CD4-positive, alpha-beta T cell treated with Interleukin-15 for 1 hour (primary cell): Measurements from ENCODE around the gene SPIC.
"Not testable (repeated sequence)": the region's sequence is repeated elsewhere in the genome, so short reads cannot be mapped to it uniquely, and the experiment has no call there.

Experiments used
- DNase-seq: peaks from one replicate; pipeline ENCODE4 v3.0.0-alpha.2; 2020

Gene SPIC

DNA sequence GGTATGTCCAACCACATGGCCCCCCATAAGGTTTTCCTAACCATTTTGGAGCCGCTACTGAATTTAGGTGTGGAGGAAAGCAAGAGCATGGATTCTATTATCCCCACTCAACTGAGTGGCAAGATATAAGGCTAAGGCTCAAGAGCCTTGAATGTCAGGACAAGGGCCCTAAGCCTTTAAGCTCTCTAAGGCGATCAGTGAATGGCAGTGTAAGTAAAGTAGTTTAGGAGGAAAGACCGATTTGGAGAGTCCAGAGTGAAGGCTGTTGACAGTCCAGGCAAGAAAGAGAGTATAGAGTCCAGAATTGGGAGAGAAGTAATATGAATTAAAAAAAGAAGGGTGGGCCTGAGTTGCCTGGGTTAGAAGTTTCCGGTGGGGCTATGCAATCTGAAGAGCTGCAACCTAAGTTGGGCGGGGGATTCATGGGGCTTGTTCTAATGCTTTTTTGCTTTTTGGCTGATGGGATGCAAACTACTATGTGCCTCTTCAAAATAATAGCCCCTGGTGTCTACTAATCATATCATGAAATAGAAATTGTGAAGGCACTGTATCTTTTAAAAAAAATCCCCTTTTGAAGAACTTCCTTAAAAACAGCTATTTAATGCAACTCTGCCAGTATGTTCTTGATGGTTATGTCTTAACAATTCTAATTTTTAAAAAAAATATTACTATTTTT, at the start of gene SPIC:
Gene SPIC (plus strand): TSS at position 626 of the 676 bp plus-strand sequence. CDS start 1,569 bp downstream, outside the sequence.
- no peak for DNase-seq

DNA sequence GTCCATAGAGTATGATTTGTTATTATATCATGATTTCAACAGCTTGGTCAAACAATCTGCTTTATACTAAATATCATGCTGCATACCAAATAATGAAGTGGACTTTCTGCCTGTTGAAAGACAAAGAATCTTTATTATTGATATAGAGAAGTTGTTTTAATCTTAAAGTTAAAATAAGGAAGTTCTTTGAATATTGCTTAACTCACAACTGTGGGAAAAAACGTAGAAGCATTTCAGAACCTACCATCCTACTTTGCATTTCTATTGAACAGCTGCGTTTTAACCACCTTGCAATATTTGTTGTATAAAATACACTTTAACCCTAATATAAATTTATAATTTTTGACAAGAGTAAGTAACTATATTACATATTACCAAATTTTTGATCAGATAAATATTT, 44.7 kb upstream of the SPIC start:
- DNase-seq: no peak

DNA sequence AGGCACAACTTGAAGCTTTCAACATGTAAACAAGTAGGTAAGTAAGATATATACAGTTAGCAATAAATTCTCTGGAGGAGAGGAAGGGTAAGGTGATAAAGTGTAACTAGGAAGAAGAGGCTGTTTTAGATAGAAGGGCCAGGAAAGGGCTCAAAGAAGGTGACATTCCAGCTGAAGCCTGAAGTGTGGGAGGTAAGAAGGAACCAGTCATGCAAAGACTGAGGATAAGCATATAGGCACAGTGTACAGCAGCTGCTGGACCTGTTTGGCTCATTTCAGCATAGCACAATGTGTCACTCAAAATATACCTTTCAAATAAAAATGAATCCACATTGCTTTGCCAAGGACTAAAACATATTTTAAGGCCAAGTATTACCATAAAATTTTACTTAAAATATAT, 39.0 kb upstream of the SPIC start:
- no peak for DNase-seq

DNA sequence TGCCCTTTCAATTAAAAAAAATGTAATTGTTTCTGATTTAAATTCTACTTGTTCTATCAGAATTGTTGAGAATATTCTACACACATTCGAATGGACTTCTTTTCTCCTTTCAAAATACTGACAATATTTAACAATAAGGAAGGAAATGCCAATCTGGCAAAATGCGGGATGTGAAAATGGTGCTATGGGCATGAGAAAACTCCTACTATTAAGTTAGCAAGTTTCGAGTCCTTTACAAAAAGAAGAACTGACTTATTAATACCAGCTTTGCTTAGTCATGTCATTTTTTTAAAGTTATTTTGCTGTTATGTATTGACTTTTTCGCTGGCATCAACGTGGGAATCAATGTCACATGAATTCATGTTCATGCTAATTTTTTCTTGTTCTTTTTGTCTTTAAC, 35.9 kb upstream of the SPIC start:
- DNase-seq: no peak

DNA sequence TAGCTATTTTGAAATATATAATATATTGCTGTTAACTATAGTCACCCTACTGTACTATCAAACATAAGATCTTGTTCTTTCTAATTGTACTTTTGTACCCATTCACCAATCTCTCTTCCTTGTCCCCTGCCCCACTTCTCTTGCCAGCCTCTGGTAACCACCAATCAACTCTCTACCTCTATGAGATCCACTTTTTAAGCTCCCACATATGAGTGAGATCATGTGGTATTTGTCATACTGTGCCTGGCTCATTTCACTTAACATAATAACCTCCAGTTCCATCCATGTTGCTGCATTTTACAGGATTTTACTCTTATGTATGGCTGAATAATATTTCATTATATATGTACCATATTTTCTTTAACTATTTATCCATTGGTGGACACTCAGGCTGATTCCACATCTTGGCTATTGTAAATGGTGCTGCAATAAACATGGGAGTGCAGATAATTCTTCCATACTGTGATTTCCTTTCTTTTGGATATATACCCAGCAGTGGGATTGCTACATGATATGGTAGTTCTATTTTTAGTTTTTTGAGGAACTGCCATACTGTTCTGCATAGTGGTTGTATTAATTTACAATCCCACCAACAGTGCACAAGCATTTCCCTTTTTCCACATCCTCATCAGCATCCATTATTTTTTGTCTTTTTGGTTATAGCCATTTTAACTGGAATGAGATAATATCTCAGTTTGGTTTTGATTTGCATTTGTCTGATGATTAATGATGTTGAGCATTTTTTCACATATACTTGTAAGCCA, 33.5 kb upstream of the SPIC start:
- DNase-seq: no peak

DNA sequence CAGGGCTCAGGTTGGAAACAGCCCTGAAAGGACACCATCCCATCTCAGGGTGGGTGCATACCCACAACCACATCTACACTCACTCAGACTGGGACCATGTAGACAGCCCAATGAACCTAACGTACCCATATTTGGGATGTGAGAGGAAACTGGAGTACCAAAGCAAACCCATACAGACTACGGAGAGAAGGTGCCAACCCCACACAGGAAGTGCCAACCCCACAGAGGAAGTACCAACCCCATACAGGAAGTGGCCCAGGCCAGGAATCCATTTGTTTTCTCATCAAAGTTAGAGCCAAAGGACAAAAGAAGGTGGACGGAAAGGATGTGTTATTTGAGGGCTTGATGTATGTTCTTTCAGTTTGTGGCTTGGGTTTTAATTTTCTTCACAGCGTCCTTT, 19.5 kb upstream of the SPIC start:
- no peak for DNase-seq

DNA sequence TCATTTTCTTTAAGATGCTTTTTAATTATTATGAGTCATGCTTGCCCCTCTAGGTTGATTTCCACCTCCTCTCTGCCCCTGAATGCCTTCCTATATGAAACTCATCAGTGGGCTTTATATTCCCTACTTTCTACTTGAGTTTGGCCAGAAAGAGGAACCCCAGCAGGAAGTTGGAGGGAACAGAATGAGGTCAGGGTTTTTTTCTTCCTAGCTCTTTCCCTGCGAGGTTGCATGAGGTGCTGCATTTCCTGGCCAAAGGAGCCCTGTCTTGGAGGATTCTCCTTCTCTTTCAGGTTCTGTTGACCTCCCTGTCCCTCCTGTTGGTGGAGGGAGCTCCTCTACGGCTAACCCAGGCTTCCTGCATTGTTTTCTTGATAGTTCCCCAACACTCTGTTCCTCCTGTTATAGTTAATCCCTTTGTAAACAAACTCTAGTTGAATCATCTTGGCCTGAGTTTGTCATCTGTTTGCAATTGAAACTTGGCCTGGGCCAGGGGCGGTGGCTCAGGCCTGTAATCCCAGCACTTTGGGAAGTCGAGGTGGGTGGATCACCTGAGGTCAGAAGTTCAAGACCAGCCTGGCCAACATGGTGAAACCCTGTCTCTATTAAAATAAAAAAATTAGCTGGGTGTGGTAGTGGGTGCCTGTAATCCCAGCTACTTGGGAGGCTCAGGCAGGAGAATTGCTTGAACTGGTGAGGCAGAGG, 15.3 kb upstream of the SPIC start:
- DNase-seq: no peak

DNA sequence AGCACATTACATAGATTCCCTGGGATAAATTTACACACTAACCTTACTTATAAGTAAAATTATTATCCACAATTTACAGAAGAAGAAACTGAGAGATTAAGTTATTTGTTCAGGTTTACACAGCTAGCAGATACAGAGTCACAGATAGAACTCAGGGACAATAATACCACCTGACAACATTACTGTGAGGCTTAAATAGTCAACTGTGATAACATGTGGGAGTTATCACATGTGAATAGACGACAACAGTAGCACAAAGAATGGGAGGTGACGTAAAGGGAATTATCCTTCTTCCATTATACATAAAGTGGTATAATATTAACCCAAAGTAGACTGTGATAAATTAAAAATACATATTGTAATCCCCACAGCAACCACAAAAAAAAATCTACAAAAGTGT, 6.2 kb upstream of the SPIC start:
- DNase-seq: no peak

DNA sequence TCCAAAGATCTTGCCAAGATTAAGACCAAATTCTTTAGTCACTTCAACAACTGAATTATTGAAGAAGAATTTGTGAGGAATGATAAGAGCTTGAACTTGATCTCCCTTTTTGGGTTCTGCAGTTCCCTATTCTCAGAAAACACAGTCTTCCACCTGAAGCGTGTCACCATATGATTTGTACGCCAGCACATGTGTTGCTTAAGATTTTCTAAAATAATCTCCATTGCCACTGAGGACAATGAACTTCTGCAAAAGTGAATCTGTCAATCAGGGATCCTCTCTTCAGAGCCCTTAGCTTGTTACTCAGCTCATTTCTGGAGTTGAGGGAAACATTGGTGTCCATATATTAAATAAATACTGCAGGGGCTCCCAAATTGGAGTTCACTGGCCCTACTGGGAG, 4.2 kb upstream of the SPIC start:
- DNase-seq: no peak

DNA sequence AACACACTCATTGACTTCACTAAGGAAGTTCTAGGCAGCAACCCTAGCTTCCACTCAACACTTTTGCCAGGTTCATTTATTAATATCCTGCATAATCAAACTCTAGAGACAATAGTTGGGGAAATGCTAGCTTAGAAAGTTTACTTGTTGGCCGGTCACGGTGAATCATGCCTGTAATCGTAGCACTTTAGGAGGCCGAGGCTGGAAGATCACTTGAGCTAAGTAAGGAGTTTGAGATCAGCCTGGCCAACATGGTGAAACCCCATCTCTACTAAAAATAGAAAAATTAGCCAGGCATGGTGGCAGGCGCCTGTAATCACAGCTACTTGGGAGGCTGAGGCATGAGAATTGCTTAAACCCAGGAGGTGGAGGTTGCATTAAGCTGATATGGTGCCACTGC, 3.3 kb upstream of the SPIC start:
- DNase-seq: not testable (repeated sequence)

DNA sequence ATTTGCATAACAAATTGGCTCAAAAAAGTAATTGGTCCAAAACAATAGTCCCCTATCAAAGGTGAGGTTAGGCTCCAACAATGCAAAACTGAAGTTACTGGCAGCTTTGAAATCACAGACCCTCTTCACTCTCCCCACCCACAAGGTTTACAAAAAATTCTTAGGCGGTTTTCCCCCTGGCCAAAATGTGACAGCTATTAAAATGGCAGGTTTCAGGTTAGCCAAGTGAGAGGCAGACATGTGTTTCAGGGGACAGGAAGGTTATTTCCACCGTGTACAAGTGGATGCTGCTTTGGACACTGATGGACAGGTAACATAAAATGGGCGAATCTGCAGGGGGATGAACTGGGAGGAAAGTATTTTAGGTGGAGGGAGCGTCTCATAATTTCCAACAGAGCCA, 888 bp upstream of the SPIC start:
- no peak for DNase-seq

DNA sequence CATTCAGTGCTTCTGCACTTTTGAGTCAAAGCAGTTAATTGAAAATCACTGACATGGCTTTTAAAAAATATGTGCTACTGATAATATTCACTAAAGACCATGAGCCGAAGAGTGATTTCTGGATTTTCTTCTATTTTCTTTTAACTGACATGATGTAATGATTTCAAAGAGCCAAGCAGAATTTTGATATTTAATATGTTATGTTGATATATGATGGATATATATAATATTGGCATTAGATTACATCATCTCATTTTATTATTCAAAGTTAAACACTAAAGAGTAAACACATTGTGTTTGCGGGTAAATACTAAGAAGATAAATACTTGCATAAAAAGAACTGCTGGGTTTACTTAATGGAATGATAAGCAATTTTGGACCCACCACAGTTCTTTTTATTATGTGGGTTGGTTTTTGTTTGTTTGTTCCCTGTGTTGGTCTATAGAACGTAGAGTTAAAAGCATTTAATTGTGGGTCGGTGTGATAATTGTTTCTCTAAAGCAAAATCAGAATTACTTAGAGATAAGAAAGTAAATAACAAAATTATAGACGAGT, 692 bp downstream of the SPIC start:
- no peak for DNase-seq

DNA sequence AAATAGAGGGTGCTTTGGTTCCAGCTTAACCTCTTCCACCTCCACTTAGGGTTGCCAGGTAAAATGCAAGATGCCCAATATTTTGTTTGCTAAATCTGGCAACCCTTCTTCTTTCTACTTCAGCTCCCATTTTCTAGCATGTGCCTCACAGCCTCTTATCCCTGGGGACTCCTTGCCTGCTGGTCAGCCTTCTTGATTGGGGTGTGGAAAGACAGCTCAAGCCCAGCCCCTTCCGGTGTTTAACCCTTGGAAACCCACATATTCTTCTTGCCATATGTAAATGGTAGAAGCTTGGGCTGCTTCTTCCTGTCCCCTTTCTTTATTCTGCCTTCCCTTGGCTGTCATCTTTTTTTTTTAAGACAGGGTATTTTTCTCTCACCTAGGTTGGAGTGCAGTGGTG, 5.7 kb downstream of the SPIC start:
- no peak for DNase-seq

DNA sequence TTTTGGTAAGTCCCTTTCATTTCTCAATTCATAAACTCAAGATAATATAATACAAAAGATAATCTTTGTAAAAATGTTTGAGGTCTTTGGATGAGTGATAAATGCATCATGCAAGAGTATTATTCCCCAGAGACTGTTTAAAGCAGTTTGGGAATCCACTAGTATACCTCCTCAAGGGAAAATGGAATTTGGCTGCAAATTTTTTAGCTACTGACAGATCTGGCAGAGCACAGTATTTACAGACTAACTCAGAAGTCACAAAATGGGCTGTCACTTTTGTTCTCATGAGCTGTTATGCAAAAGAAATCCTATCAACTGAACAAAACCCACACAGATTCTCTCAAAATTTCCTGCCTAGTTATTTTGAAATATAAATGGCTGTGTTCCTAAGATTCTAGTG, 9.9 kb downstream of the SPIC start:
- no peak for DNase-seq

DNA sequence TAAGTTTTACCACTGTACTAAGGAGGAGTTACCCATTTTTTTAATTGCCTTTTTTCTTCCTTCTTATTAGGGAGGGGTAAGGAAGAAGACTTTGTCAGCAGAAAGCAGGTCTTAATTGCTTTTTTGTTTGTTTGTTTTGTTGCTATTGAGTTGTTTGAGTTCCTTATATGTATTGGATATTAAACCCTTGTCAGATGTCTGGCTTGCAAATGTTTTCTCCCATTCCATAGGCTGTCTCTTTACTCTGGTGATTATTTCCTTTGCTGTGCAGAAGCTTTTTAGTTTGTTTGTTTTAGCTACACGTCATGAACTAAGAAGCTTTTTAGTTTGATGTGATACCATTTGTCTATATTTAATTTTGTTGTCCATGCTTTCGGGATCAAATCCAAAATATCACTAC, 13.3 kb downstream of the SPIC start:
- DNase-seq: no peak

DNA sequence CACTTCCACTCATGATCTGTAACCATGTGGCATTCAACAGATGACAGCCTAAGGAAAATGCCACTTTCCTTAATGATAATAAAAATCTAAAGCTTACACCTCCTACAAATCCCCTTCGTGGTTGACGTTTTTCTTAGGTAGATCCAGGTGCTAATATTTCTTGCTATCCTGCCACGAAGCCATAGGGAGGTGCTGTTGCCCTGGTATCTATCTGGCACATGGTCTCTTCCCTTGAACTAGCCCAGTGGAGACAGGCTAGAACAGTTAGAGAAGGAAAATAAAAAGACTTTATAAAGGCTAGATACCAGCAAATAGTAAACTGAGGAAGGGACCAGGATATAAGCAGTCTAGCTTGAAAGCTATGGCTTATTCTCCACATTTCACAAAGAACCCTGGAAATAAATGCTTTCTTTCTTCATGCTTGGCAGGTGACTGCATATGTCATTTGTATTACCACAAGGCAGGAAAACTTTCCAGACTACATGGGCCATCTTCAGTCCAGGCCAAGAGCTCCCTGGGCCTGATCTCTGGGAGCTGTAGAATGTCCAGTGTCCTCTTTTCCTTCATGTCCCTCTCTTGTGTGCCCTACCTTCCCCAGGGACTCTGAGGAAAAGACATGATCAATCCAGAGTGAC, 15.3 kb downstream of the SPIC start:
- DNase-seq: no peak

DNA sequence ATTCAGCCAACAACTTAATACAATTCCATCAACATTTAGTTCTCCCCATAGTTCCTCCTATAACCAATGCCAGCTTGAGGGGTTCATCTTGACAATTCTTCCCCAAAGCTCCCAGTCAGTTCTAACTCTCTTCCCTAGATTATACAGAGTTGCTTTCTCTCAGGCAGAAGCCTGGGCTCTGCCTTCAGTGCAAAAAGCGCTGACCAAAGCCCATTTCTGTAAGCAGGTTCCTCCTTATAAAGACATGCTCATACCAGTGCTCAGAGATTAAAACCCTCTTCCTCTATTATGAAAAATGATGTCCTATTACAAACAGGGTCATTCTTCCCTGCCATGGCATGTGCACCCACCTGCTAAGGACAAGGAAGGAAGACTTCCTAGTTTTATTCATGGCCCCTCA, 16.2 kb downstream of the SPIC start:
- no peak for DNase-seq

DNA sequence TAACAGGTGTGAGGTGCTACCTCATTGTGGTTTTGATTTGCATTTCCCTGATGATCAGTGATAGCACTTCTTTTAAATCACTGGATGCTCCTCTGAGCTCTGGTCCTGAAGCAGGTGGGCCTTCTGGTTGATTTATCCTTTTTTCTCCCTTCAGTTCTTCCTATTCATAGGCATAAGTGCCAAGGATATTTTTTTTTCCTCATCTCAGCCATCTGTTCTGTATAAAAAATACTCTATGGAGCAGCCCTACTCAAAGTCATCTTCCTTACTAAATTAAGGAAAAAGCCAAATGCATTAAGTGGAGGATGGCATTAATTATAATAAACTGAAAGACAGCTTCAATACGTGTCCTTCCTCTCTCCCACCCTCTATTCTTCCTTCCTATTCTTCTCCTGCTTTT, 18.4 kb downstream of the SPIC start:
- DNase-seq: no peak

DNA sequence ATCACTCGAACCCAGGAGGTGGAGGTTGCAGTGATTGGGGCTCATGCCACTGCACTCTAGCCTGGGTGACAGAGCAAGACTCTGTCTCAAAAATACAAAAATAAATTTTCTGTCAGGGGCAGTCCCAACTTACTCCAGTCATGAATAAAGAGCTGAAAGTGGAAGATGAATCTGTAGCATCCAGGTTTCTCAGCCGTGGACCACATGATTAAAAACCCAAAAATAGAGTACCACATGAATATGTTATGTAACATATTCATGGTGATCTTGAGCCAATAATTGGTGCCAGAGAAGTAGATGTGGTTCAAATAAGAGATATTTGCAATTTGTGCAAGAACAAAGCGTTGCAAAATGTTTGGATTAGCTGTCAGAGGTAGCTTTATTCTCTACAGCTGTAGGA, 23.1 kb downstream of the SPIC start:
- no peak for DNase-seq

DNA sequence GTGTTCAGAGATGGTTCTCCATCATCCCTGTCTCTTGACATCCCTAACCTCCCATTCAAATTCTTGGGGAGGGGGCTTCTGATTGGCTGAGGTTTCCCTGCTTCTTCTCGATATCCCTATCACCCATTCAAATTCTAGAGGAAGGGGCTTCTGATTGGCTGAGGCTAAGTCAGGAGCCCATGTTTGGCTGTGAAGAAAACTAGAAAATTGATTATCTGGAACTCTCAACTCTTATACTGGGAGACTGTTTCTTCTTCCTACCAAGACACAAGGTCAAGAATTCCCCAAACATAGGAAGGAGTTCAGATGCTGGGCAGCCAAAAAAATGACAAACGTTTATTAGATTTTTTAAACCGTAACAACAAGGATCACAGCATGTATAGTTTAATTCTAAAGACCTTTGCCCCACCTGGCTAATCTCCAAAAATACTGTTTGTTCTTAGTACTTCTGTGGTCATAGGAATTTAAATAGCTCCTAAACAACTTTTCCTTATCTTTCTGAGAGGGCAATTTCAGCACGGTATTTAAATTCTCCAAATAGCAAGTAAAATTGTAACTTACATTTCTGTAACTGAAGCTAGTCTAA, 26.4 kb downstream of the SPIC start:
- no peak for DNase-seq

DNA sequence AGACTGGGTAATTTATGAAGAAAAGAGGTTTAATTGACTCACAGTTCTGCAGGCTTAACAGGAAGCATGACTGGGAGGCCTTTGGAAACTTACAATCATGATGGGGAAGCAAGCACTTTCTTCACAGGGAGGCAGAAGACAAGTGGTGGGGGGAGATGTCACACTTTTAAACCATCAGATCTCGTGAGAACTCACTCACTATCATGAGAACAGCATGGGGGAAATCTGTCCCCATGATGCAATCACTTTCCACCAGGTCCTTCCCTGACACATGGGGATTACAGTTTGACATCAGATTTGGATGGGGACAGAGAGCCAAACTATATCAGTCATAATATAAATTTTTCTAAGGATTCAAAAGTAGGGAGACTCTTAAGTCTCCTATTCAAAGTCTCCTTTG, 46.0 kb downstream of the SPIC start:
- no peak for DNase-seq

DNA sequence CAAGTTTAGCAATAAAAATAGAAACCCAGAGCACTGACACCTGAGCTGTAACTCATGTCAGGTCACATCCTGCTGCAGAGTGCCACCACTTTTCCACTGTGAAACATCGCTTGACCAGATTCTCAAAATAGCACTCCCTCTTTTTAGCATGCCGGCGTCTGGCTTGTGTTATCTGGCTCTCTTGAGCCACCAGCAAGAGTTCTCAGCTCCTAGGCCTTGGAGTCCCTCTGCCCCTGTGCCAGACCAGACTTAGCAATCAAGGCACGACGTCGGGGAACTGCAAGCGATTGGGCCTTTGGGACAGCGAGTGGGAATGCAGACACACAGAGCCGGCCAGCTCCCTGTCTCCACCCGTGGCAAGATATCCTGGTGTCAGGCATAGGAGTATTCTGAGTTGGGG, 52.5 kb downstream of the SPIC start:
- DNase-seq: no peak

DNA sequence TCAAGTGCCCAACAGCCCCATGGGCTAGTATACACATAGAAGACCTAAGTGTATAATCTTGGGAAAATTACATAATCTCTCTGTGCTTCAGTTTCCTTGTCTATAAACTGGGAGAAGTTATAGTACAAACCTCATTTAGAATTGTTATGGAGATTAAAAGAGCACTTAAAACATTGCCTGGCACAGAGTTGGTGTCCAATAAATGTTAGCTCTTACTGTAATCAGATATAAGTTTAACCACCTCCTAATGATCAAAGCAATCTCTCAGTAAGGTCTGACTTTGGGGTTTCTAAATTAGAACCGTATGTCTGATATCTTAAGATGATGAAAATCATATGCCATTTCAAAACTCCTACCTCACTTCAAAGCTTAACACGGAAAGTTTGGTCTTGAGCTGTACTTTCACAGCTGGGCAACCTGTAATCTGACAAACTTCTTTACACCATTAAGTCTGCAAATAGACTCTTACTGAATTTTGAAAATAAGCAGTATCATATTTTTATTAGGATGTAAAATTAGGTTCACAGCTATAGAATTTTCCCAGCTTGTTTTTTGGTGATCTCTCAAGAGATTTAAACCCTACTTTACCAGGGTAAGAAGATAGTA, 61.0 kb downstream of the SPIC start:
- DNase-seq: no peak
